A673 (cell line): ENCODE data around the gene UNC13D. TPM values are rescaled to one million over a fixed set of nuclear protein-coding genes. Genes with fewer than 3 reads are reported as not detected.

ENCODE experiments used
- BruUV-seq: library from RNA; stranded (reverse); fragments of 400-500 nt; replicated peaks from 2 replicates; lab custom pipeline; 2021; lab: Mats Ljungman, UMichigan
- CTCF ChIA-PET: fragments of 300-600 bp; sonication (Branson Sonifier 250); formaldehyde crosslinking; loops from one replicate; lab custom pipeline; 2022; ENCODE audit warnings: antibody characterized with exemption; lab: Charles Lee
- POLR2A ChIA-PET: fragments of 300-600 bp; sonication (Branson Sonifier 250); formaldehyde crosslinking; loops from one replicate; lab custom pipeline; 2022; ENCODE audit warnings: antibody characterized with exemption; ENCODE audit not compliant: low non-redundant PET; lab: Charles Lee
- DNase-seq: peaks from one replicate; pipeline ENCODE4 v3.0.0-alpha.2; 2015; ENCODE audit warnings: low spot score
- H3K27ac ChIP-seq: fragments of 200-600 bp; sonication (generic); 2 replicates; pipeline ENCODE4 v1.5.1; 2016; ENCODE audit warnings: mixed run types, low read depth, mild to moderate bottlenecking, mixed read lengths, antibody characterized with exemption, low read length; ENCODE audit not compliant: poor library complexity, severe bottlenecking
- H3K27me3 ChIP-seq: fragments of 200-600 bp; sonication (generic); replicated peaks from 2 replicates; pipeline ENCODE4 v1.6.1; 2017; ENCODE audit warnings: mixed run types, low read depth, mild to moderate bottlenecking, mixed read lengths, antibody characterized with exemption, low read length; ENCODE audit not compliant: insufficient read depth, poor library complexity
- H3K36me3 ChIP-seq: fragments of 200-600 bp; sonication (generic); 2 replicates; pipeline ENCODE4 v1.6.1; 2016; ENCODE audit warnings: mixed run types, mild to moderate bottlenecking, mixed read lengths, antibody characterized with exemption, low read length; ENCODE audit not compliant: insufficient read depth, poor library complexity, severe bottlenecking
- H3K4me1 ChIP-seq: fragments of 200-600 bp; sonication (generic); 2 replicates; pipeline ENCODE4 v1.6.1; 2017; ENCODE audit warnings: mixed run types, mild to moderate bottlenecking, mixed read lengths, antibody characterized with exemption, low read length; ENCODE audit not compliant: insufficient read depth, poor library complexity, severe bottlenecking
- H3K4me3 ChIP-seq: fragments of 200-600 bp; sonication (generic); 2 replicates; pipeline ENCODE4 v1.5.1; 2016; ENCODE audit warnings: low read depth, mixed run types, mild to moderate bottlenecking, mixed read lengths, low read length; ENCODE audit not compliant: poor library complexity, severe bottlenecking
- H3K9me3 ChIP-seq: fragments of 200-600 bp; sonication (generic); 2 replicates; pipeline ENCODE4 v1.6.1; 2016; ENCODE audit warnings: mixed run types, low read depth, mild to moderate bottlenecking, mixed read lengths, antibody characterized with exemption, low read length; ENCODE audit not compliant: poor library complexity, severe bottlenecking
- CTCF ChIP-seq: fragments of 300-800, 200-600 bp; sonication (generic); conservative IDR thresholded peaks from 2 replicates; pipeline ENCODE4 v1.5.1; 2017; ENCODE audit warnings: low read depth, mild to moderate bottlenecking, antibody characterized with exemption, low read length, moderate library complexity, mixed read lengths
- EZH2 ChIP-seq: fragments of 200-600 bp; sonication (generic); IDR thresholded peaks from 2 replicates; pipeline ENCODE4 v1.6.1; 2017; ENCODE audit warnings: borderline replicate concordance, low read depth, mild to moderate bottlenecking, mixed read lengths, antibody characterized with exemption, low read length; ENCODE audit not compliant: poor library complexity, severe bottlenecking
- intact Hi-C: fragments of 100-400 bp; cut with micrococcal nuclease; formaldehyde crosslinking; loops from one replicate; pipeline ENCODE4 v1.10.0; 2022; ENCODE audit not compliant: unreplicated experiment
- total RNA-seq: library from RNA; stranded (reverse); gene quantifications from 2 replicates; pipeline ENCODE4 v1.2.3, GENCODE V29; 2021

UNC13D gene
- total RNA-seq, 1 experiment from 2014 or later: 0.37 TPM

GRCh38 chr17:75814021-75814395 is 30.2 kb downstream of the UNC13D start:
- Histone ChIP-seq H3K36me3 (peaks cover 64% of the 10 kb centered on the region), H3K27ac (no peak overlapping the region), H3K4me1 (no peaks in the 10 kb centered on the region), H3K27me3 (no peaks in the 10 kb centered on the region), H3K9me3 (no peaks in the 10 kb centered on the region), H3K4me3 (no peak overlapping the region)
- intact Hi-C loops: no loop called here
- POLR2A ChIA-PET: no interaction called here
- no peak for DNase-seq
- TF ChIP-seq CTCF (no peak), EZH2 (no peak)
- no TSS peak for BruUV-seq
- CTCF ChIA-PET: no interaction called here

GRCh38 chr17:75813081-75814020 is 30.9 kb downstream of the UNC13D start:
- POLR2A ChIA-PET: no interaction called here
- Histone ChIP-seq H3K4me1 (no peaks in the 10 kb centered on the region), H3K36me3 (peaks cover 57% of the 10 kb centered on the region), H3K27ac (no peak overlapping the region), H3K4me3 (no peak overlapping the region), H3K27me3 (no peaks in the 10 kb centered on the region), H3K9me3 (no peaks in the 10 kb centered on the region)
- intact Hi-C loops: no loop called here
- no peak for DNase-seq
- BruUV-seq: no TSS peak
- TF ChIP-seq EZH2: no peak
- no peak for TF ChIP-seq CTCF
- CTCF ChIA-PET: no interaction called here

GRCh38 chr17:75812096-75813013 is 31.8 kb downstream of the UNC13D start:
- intact Hi-C loops: no loop called here
- ChIA-PET POLR2A (no interaction called here), CTCF (no interaction called here)
- H3K27ac ChIP-seq: no peak overlapping the region
- no peaks in the 10 kb centered on the region for H3K9me3 ChIP-seq
- no TSS peak for BruUV-seq
- no peak overlapping the region for H3K4me3 ChIP-seq
- DNase-seq: no peak
- TF ChIP-seq EZH2 (no peak), CTCF (no peak)
- peaks cover 50% of the 10 kb centered on the region for H3K36me3 ChIP-seq
- H3K27me3 ChIP-seq: no peaks in the 10 kb centered on the region
- no peaks in the 10 kb centered on the region for H3K4me1 ChIP-seq
